HL-60/S4 treated with retinoic acid at 250 ng/mL for 4 days and 3 days (cell line): ENCODE measurements around the gene GFAP.

Source experiments
- in situ Hi-C: fragments of 300-500 bp; cut with MboI; formaldehyde crosslinking; loops from 2 replicates; pipeline ENCODE4 v1.7.0; 2022; ENCODE audit warnings: low sequenced_read_pairs

The GFAP gene

DNA sequence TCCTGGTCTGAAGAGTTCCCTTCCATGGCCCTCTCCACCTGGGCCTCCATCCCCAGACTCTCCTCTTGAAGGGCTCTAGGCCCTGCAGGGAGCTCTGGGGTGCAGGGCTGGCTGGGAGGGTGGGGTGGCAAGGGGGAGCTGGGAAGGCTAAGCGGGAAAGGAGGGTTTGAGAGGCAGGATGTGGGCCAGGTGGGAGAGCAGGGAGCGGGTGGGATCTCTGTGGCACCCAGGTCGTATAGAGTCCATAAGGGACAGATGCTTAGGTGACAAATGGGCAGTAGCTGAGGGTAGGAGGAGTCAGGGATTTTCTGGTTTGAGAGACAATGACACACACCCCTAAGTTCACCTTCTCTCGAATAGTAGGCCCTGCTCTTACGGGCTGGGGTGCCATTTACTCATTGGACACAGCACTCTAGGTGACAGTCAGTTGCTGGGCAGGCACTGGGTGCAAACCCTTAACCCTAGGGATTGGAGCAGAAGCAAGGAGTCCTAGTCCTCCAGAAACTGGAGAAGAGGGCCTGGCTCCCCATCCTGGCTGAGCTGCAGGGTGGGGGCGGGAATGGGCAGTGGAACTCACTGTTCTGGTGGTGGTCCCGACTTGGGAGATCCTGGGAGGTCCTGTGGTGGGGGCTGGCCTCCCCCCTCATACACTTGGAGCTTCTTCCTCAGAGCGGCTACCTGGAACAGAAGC, 16.9 kb upstream of the GFAP start:
- in situ Hi-C loops, result no loop called here

DNA sequence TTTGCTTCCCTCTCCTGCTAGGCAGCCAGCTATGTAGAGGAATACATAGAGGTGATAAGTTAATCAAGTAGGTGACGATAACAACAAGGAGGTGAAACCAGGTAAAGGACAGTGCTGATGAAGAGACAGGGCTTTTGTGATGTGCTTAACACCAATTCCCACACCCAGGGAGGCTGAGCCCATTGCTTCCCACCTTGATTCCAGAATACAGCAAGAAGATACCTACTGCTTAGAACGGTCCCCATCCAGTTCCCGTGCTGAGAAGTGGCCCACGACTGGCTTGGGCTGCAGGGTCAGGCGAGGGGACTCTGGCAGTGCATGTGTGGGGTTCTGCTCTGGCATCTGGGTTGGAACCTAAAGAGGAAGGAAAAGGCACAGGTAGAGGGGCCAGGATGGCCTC, 16.1 kb upstream of the GFAP start:
- in situ Hi-C loops, result no loop called here

DNA sequence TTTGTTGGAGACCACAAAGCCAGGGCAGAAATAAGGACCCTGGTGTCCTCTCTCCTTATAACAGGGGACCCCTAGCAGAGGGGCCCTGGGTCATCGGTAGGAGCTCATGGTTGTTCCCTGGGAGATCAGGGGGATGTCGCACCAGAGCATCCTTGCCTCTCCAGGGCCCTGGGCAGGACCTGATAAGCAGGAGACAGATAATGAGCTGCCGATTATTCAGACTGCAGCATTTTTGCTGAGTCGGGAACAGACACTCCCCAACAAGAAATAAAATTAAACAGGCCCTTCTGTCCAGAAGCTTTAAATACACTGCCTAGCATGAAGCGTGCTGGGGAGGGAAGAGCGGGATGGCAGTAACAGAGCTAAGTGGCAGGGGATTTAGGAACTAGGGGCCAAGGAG, 15.4 kb upstream of the GFAP start:
- in situ Hi-C loops, result no loop called here

DNA sequence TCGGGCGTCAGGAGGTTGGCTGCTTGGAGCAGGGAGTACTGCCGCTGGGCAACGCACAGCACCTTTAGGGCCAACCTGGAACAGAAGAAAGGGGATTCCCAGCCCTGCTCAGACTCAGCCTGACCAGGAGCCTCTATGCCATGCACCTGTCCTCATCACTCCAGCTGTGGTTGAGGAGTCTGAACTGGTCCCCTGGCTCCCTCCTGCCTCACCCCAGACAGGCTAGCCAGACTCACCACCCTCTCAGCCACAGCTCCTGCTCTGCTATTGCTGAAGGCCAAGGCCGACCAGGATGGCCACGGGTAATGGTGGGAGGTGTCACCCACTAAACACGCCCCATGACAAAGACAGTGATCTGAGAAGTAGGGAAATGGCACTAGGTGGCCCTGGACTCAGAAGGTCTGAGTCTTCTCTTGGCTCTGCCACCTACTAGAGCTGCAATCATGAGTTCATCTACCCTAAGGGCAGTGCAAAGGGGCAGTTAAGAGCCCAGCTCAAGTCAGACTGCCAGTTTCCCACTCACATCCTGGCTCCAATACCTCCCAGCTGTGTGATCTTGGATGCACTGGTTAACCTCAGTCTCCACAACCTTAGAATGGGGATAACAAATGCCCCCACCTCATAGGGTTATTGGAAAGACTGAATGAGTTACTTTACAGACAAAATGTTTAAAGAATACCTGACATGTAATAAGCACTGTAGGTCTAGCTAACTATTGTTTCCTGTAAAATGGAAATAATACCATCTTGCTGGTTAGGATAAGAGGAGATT, 13.8 kb upstream of the GFAP start:
- in situ Hi-C loops, result loop anchor here (10.0 kb wide), 2 partner anchors 86 to 166 kb away; no protein-coding TSS in a partner anchor

DNA sequence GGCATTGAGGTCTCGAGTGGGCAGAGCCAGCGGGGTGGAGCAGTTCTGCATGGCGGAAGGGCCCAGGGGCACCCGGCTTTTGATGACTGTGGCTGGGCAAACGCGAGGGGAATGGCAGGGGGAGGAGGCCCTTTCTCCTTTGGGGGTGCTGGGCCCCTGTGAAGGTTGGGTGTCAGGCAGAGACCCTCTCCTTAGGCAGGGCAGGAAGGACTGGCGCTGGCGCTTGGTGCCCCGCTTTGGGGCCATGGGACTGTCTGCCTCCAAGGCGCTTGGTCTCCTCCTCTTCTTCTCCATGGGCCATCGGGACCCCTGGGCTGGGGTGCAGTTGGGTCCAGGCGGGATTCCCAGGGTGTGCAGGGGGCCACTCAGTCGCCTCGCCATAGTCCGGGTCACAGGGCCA, 12.8 kb upstream of the GFAP start:
- in situ Hi-C loops, result loop anchor here (10.0 kb wide), 2 partner anchors 87 to 167 kb away; no protein-coding TSS in a partner anchor

DNA sequence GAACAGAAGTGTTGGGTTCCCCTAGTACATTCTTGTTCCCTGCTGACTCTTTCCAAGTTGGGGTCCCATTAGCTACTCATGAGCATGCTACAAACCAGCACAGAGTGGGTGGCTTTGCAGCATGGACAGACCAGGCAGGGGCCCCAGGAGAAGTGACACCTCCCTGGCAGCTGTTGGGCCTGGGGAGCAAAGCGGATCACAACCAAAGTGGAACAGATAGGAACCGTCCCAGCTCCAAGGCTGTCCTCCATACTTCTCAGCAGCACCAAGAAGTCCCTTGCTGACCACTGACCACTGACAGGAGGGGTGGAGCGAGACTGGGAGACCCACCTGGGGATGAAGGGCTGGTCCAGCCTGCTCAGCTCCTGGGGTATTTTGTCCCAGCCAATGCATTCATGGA, 12.4 kb upstream of the GFAP start:
- in situ Hi-C loops, result loop anchor here (10.0 kb wide), 2 partner anchors 87 to 167 kb away; no protein-coding TSS in a partner anchor

DNA sequence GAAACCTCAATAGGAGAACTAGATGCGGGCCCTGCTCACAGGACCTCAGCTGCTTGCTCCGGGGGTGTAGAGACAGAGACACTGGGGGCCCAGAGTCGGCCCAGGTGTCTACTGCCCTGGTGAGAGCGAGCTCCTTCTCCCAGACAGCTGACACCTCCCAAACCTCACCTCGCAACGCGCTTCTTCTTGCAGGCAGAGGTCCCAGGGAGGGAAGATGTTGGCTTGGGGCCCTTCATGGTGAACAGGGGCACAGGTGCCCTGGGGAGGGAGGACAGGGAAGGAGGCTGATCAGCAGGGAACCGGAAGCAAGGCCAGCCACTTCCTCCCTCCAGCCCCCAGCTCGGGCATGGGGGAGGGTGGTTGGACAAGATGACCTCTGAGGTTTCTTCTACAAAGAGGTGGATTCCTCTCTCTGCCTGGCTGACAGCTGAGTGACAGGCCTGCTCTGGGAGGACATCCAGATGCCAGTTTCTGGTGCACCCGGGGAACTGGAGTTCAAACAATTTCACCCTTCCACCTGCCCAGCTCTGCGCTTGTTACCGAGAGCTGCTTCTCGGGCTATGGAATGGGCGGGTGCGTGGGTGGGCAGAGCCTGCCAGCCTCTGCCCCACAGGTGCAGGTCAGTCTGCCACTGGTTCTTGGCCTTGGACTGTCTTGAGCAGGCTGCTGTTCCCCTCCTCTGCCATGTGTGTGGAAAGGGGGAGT, 11.7 kb upstream of the GFAP start:
- in situ Hi-C loops, result loop anchor here (10.0 kb wide), 2 partner anchors 88 to 168 kb away; no protein-coding TSS in a partner anchor

DNA sequence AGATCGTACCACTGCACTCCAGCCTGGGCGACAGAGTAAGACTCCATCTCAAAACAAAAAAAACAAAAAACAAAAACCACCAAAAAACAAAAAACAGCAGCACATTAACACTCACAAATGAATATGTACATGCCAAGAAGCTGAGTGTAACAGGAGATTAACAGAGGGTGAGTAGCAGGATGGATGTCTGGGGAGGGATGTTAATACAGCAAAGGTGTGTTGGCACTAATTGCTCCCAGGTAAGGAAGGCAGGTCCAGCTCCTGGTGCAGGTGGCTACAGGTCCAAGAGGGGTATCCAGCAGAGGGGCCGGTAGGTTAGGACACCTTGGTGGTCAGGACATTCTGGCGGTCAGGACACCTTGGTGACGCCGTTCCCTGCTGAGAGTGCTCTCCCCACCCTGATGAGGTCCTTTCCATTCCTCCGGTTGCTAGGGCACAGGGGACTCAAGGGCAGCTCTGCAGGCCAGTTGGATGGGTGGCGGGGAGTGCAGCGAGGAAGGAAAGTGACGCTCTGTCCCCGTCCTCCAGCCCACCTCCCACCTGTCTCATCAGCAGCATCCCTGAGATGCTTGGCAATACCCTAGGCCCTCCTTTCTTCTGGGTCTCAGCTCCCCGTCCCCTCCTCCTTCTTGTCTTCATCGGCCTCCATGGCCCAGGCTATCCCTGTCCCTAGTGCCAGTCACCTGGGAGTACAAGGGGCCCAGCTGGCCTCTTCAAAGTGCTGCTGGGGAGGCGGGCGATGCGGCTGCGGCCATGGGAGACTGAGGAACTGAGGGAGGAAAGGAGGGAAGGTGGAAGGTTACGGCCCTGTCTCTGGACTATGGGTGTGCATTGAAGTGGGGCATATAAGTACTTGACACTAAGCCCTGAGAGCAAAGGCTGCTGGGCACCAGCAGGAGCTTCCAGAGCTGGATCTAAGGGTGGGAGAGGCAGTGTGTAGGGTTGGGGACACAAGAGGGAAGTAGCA, 10.7 kb upstream of the GFAP start:
- in situ Hi-C loops, result loop anchor here (10.0 kb wide), 2 partner anchors 89 to 169 kb away; no protein-coding TSS in a partner anchor

DNA sequence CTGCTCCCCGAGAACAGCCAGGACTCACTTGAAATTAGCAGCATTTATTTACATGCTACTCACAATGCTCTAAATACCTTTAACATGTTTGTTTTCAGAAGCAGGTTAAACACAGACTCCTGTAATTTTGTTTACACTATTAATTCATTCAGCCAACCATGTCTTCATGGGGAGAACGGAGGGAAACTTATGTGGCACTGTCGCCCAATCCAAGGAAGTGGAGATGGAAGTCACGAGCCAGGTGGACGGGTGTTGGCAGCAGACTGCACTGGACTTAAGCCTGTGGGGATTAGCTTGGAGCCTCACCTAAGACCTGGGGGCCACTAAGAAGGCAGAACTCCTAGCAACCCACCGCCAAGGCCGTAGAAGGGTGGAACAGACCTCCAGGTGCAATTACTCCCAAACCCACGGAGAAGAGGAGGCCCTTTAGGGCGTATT, 8.8 kb upstream of the GFAP start:
- in situ Hi-C loops, result loop anchor here (10.0 kb wide), 2 partner anchors 91 to 171 kb away; no protein-coding TSS in a partner anchor

DNA sequence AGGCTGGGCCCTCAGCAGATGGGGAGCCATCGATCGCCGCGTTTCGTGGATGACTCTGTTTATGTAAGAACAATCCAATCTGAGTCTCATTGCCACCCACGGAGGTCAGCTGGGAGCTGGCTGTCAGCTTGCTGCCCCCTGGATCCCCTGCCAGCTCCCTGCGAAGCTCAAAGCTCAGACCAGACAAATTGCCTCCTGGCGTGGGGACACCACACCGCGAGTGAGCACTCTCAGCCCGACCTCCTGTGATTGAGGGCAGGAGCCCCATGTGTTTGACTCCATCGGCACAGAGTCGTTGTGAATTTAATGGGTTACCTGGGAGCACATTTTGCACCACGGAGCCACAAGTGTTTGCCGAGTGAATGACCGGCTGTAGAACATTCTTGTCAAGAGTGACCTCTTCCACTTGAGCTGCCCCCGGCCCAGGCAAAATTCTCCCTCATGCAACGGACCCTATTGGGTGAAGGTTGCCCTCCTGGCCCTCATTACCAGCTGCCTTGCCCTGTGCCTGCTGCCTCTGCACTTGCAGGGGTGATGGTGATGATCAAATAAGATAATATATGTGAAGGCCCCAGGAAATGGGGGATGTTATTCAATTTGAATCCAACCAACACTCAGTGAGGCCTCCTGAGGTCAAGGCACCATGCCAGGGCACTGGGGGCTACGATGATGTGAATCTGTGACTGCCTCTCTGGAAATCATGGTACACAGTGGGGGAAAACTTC, 7.6 kb upstream of the GFAP start:
- in situ Hi-C loops, result loop anchor here (10.0 kb wide), 2 partner anchors 92 to 172 kb away; no protein-coding TSS in a partner anchor

DNA sequence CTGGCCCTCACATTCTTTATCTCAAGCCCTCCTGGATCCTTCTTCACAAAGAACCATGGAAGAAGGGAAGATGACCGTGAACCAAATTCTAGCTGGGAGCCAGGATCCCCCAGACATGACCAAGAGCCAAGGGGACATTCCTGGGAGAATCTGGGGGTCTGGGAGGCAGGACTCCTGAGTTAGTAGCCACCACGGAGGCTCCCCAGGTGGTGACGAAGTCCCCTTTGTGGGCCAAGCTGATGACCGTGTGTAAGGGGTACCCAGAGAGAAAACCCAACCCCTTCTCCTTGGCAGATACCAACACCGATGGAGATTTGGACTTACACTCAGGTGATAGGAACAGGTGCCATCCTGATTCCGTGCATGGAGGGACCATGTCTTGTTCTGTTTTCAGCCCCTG, 6.8 kb upstream of the GFAP start:
- in situ Hi-C loops, result loop anchor here (10.0 kb wide), 2 partner anchors 93 to 173 kb away; no protein-coding TSS in a partner anchor

DNA sequence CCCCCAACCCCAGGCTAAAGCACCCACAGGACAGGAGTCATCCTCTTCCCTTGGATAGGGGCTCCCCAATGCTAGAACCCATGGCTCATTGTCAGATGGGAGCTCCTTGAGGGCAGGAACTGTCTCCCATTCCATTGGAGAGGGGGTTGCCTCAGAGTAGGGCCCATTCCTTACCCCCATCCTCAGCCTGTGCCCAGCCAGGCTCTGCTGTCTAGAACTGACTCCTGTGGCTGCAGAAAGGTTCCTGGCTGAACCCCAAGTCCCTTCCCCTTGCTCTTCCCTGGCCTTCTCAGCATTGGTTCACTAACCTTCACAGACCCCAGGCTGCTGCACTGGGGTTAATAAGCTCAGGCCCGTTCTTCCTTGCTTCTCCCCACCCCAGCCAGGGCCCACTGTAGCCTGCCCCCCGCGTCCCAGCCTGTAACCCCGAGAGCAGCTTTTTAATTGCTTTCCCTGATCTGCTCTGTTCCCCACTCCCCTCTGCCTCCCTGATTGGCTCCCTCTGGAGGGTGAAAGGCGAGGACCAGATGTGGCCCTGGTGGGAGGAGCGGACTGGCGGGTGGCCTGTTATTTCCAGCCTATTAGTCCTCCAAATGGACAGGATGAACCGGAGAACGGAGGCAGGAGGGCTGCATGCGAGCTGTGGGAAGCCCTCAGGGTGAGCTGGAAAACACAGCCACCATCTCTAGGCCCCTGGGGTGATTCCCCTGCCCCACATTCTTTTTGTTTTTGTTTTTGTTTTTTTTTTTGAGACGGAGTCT, 6.0 kb upstream of the GFAP start:
- in situ Hi-C loops, result loop anchor here (10.0 kb wide), 2 partner anchors 93 to 173 kb away; no protein-coding TSS in a partner anchor

DNA sequence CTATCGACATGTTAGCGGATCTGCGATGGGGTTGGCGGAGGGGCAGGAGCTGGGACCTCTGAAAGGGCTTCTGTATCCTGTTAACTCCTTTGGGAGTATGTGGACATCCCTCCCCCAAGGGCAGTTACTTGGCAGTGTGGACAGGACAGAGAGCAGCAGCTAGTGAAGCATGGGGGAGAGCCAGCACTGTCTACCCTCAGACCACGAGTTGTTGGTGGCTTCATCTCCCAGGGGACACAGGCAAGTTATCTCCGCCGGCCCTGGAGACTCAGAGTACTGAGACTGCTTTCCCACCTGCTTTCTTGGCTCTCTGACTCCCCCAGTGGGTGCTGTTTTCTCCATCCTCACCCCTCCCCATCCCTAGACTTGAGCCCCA, 5.3 kb upstream of the GFAP start:
- in situ Hi-C loops, result loop anchor here (10.0 kb wide), 2 partner anchors 94 to 174 kb away; no protein-coding TSS in a partner anchor

DNA sequence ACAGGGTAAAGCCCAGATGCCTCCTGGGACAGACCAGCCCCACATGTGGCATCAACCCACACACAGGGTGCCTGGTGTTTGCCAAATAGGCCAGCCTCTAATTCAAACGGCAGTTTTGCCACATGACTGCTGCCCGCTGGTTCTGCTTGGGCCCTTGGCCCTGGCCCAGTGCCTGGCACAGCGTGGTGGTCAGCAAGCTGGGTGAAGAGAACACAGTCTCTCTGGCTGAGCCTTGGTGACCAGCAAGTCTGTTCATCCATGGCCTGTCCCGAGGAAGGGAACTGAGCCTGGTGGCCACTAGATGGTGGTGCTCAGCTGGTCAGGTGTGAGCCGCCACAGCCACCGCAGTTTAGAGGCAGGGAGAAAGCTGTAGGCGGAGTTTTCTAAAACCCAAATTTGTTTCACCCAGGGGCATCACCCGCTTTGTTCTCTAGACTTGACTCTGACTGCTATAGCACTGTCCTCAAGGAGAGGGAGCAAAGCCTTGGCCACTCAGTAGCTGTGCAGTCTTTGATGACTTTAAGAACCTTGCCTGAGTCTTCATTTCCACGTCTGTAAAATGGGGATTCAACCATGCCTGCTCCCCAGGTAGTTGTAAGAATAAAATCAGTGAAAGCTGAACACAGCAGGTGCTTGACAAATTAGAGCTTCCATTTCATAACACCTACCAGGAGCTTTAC, 4.7 kb upstream of the GFAP start:
- in situ Hi-C loops, result loop anchor here (10.0 kb wide), 3 partner anchors 95 to 175 kb away; no protein-coding TSS in a partner anchor

DNA sequence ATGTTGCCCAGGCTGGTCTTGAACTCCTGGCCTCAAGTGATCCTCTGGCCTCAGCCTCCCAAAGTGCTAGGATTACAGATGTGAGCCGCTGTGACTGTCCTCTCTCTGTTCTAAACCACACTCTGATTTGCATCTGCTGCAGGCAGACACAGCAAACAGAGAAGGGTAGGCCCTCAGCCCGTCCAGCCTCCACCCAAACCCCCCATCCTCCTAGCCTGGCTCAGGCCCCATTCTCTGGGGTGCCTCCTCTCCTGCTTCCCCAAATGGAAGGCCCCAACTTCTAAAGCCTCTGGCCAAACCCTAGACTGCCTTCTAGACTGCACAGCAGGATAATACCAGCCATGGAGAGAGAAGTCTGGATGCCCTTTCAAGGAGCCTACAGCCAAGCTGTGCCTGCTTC, 4.1 kb upstream of the GFAP start:
- in situ Hi-C loops, result loop anchor here (10.0 kb wide), 1 partner anchor 115 kb away; no protein-coding TSS in a partner anchor

DNA sequence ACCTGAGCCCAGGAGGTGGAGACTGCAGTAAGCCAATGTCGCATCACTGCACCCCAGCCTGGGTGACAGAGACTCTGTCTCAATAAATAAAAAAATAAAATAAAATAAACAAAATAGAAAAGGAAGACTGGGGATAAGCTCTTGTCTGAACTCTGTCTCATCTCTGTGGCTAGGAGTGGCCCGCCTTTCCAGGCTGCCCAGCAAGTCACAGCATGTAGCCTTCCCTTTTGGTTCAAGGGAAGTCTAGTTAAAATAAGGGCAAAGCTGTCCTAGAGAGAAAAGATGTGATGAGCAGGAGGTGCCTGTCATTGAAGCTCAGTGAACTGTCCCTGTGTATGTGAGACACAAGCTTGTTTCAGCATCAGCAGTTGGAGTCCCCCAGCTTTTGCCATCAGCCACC, 2.7 kb upstream of the GFAP start:
- in situ Hi-C loops, result loop anchor here (10.0 kb wide), 1 partner anchor 117 kb away; no protein-coding TSS in a partner anchor

DNA sequence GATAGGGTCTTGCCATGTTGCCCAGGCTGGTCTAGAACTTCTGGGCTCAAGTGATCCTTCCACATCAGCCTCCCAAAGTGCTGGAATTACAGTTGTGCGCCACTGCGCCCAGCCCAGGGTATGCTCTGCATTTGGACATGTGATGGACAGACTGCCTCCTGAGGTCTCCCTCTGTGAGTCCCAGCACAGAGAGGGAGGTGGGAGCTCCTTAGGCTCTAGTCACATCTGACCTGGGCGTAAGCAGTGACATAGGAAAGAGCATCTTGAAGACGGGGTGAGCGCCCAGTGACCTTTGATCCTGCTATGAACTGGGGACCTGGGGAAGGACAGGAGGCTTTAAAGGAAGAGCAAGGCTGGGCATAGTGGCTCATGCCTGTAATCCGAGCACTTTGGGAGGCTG, 2.2 kb upstream of the GFAP start:
- in situ Hi-C loops, result loop anchor here (10.0 kb wide), 1 partner anchor 117 kb away; no protein-coding TSS in a partner anchor
